ENCODE results near the gene NIPAL3. TPM values are rescaled to one million over a fixed set of nuclear protein-coding genes. Genes with fewer than 3 reads are reported as not detected.

Gene NIPAL3
- total RNA-seq, 4 donors from 2014 or later: 4.3 to 8.7 (median 5.8) TPM

- H3K9me3 ChIP-seq: no peaks in the 10 kb centered on the region
- H3K36me3 ChIP-seq: no peaks in the 10 kb centered on the region
- in situ Hi-C loops (cut with MboI; ENCODE audit: low sequenced_read_pairs in 4 of 4) (loop anchor here in 2 of 4 donors (25.0 kb wide), 1 partner anchor 221 kb away; the partner anchor contains the start of gene SRRM1 (in 2 of the 2)), intact Hi-C loops (cut with DNase I; ENCODE audit: low total_unique reads) (loop anchor here (10.0 kb wide), 1 partner anchor 229 kb away; the partner anchor contains the start of gene SRRM1)
- DNase-seq (no peak), ATAC-seq (peak; percentile 4 to 23)
- H3K27me3 ChIP-seq: no peaks in the 10 kb centered on the region
- peak overlapping the region in 2 of 4 donors; percentile 2 to 35 for H3K27ac ChIP-seq
- H3K4me1 ChIP-seq: peaks cover 5 to 24% of the 10 kb centered on the region in 2 donors
- peak overlapping the region; percentile 59 to 88 (median 76) for H3K4me3 ChIP-seq
- TF ChIP-seq CTCF (IDR thresholded peaks at IDR 0.05 in 4 of 5, conservative IDR thresholded peaks at IDR 0.05 in 1 of 5) (no peak), POLR2A (IDR thresholded peaks at IDR 0.05) (no peak)
These were observed 486 bp downstream of the NIPAL3 start for GRCh38 chr1:24415910-24416665.

GRCh38 chr1:24416666-24417391 is 1.2 kb downstream of the NIPAL3 start:
- H3K27ac ChIP-seq: no peak overlapping the region
- no peaks in the 10 kb centered on the region for H3K27me3 ChIP-seq
- ATAC-seq (no peak), DNase-seq (no peak)
- H3K4me3 ChIP-seq: peak overlapping the region in 3 of 4 donors; percentile 68 to 88 (median 84)
- TF ChIP-seq CTCF (IDR thresholded peaks at IDR 0.05 in 4 of 5, conservative IDR thresholded peaks at IDR 0.05 in 1 of 5) (no peak), POLR2A (IDR thresholded peaks at IDR 0.05) (no peak)
- intact Hi-C loops (cut with DNase I; ENCODE audit: low total_unique reads) (loop anchor here (10.0 kb wide), 1 partner anchor 228 kb away; the partner anchor contains the start of gene SRRM1), in situ Hi-C loops (cut with MboI; ENCODE audit: low sequenced_read_pairs in 4 of 4) (loop anchor here in 2 of 4 donors (25.0 kb wide), 1 partner anchor 220 kb away; the partner anchor contains the start of gene SRRM1 (in 2 of the 2))
- H3K36me3 ChIP-seq: no peaks in the 10 kb centered on the region
- no peaks in the 10 kb centered on the region for H3K9me3 ChIP-seq
- peaks cover 5 to 24% of the 10 kb centered on the region in 2 donors for H3K4me1 ChIP-seq

- Histone ChIP-seq H3K4me3 (no peak overlapping the region), H3K9me3 (no peaks in the 10 kb centered on the region), H3K27me3 (no peaks in the 10 kb centered on the region), H3K36me3 (no peaks in the 10 kb centered on the region), H3K27ac (no peak overlapping the region), H3K4me1 (peaks cover 5 to 24% of the 10 kb centered on the region in 2 donors)
- TF ChIP-seq POLR2A (IDR thresholded peaks at IDR 0.05) (no peak), CTCF (IDR thresholded peaks at IDR 0.05 in 4 of 5, conservative IDR thresholded peaks at IDR 0.05 in 1 of 5) (no peak)
- intact Hi-C loops (cut with DNase I; ENCODE audit: low total_unique reads) (loop anchor here (10.0 kb wide), 1 partner anchor 227 kb away; the partner anchor contains the start of gene SRRM1), in situ Hi-C loops (cut with MboI; ENCODE audit: low sequenced_read_pairs in 4 of 4) (loop anchor here in 2 of 4 donors (25.0 kb wide), 1 partner anchor 220 kb away; the partner anchor contains the start of gene SRRM1 (in 2 of the 2))
- ATAC-seq: no peak
- no peak for DNase-seq
These were observed 2.1 kb downstream of the NIPAL3 start for GRCh38 chr1:24417681-24418080.

GRCh38 chr1:24418898-24419628 is 3.5 kb downstream of the NIPAL3 start:
- H3K27ac ChIP-seq: no peak overlapping the region
- no peak overlapping the region for H3K4me3 ChIP-seq
- H3K27me3 ChIP-seq: no peaks in the 10 kb centered on the region
- H3K36me3 ChIP-seq: no peaks in the 10 kb centered on the region
- no peaks in the 10 kb centered on the region for H3K9me3 ChIP-seq
- TF ChIP-seq CTCF (IDR thresholded peaks at IDR 0.05 in 4 of 5, conservative IDR thresholded peaks at IDR 0.05 in 1 of 5) (no peak), POLR2A (IDR thresholded peaks at IDR 0.05) (no peak)
- in situ Hi-C loops (cut with MboI; ENCODE audit: low sequenced_read_pairs in 4 of 4) (loop anchor here in 2 of 4 donors (25.0 kb wide), 1 partner anchor 218 kb away; the partner anchor contains the start of gene SRRM1 (in 2 of the 2)), intact Hi-C loops (cut with DNase I; ENCODE audit: low total_unique reads) (loop anchor here (10.0 kb wide), 1 partner anchor 226 kb away; the partner anchor contains the start of gene SRRM1)
- no peak for ATAC-seq
- no peak for DNase-seq
- H3K4me1 ChIP-seq: peaks cover 0 to 13% of the 10 kb centered on the region in 2 donors
